Activated CD8-positive, alpha-beta memory T cell treated with anti-CD3 and anti-CD28 coated beads for 48 hours (primary cell): Measurements from ENCODE around the gene SULT1A2.
"Not testable (repeated sequence)": the region's sequence is repeated elsewhere in the genome, so short reads cannot be mapped to it uniquely, and the experiment has no call there.

Experiments used
- DNase-seq, 3 experiments: peaks; one replicate each; pipeline ENCODE4 v3.0.0-alpha.2; 2020; ENCODE audit warnings: low read depth in 2 of 3, low spot score in 2 of 3

SULT1A2 gene

GRCh38 chr16:28596840-28597691 is at the start of gene SULT1A2:
Gene SULT1A2 (minus strand): TSS chr16:28597050. CDS start chr16:28595930, 1,120 bp downstream.
- DNase-seq: no peak

- not testable (repeated sequence) for DNase-seq
Observed at GRCh38 chr16:28639959-28640358, 43.1 kb upstream of the SULT1A2 start.

- not testable (repeated sequence) for DNase-seq
Observed at GRCh38 chr16:28638359-28638758, 41.5 kb upstream of the SULT1A2 start.

GRCh38 chr16:28637765-28638164 is 40.9 kb upstream of the SULT1A2 start, which contains the start of gene NPIPB8:
Gene NPIPB8 (plus strand): TSS chr16:28638065. CDS start chr16:28638361, 296 bp downstream.
- DNase-seq: not testable (repeated sequence)

- DNase-seq: not testable (repeated sequence)
Observed at GRCh38 chr16:28636093-28636823, 39.4 kb upstream of the SULT1A2 start.

GRCh38 chr16:28630905-28631304 is 34.1 kb upstream of the SULT1A2 start:
- not testable (repeated sequence) for DNase-seq

GRCh38 chr16:28623172-28623711 is 26.4 kb upstream of the SULT1A2 start:
- DNase-seq: peak; percentile 44 to 55 (median 49)

GRCh38 chr16:28622532-28623171 is 25.8 kb upstream of the SULT1A2 start:
- DNase-seq: not testable (repeated sequence)

GRCh38 chr16:28621481-28622155 is 24.8 kb upstream of the SULT1A2 start:
- no peak for DNase-seq

- not testable (repeated sequence) for DNase-seq
Observed at GRCh38 chr16:28620316-28620715, 23.5 kb upstream of the SULT1A2 start.

GRCh38 chr16:28617874-28618273 is 21.0 kb upstream of the SULT1A2 start:
- DNase-seq: no peak

- no peak for DNase-seq
Observed at GRCh38 chr16:28616636-28617035, 19.8 kb upstream of the SULT1A2 start.

- not testable (repeated sequence) for DNase-seq
Observed at GRCh38 chr16:28616224-28616577, 19.4 kb upstream of the SULT1A2 start.

GRCh38 chr16:28615486-28616223 is 18.8 kb upstream of the SULT1A2 start:
- DNase-seq: not testable (repeated sequence)

- DNase-seq: not testable (repeated sequence)
Observed at GRCh38 chr16:28614561-28614960, 17.7 kb upstream of the SULT1A2 start.

GRCh38 chr16:28613912-28614311 is 17.1 kb upstream of the SULT1A2 start:
- not testable (repeated sequence) for DNase-seq

GRCh38 chr16:28612359-28613280 is 15.8 kb upstream of the SULT1A2 start:
- DNase-seq: not testable (repeated sequence)

GRCh38 chr16:28610595-28611191 is 13.8 kb upstream of the SULT1A2 start:
- no peak for DNase-seq
